Stimulated activated CD4-positive, alpha-beta T cell treated with anti-CD3 and anti-CD28 coated beads, TNF-alpha, amount 100 ng/mL, for 4 hours (primary cell): Measurements from ENCODE around the gene ABI3.

Experiments used
- DNase-seq, 3 experiments: peaks; one replicate each; pipeline ENCODE4 v3.0.0-alpha.2; 2020; ENCODE audit warnings: low read depth in 3 of 3

Gene ABI3

DNA sequence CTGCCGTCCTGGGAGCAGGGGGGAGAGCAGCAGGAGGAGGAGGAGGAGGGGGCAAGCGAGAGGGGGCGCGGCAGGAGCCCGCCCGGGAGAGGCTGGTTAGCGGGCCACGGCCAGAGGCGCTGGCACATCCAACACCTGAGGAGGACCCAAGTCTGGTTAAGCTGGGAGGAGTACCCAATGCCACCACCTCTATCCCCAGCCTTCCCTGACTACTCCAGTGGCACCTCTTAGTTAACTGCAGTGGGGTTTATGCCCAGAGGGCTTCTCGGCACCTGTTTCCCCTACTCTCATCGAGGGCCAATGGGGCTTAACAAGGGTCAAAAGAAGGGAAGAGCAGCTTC lies 14.5 kb downstream of the ABI3 start:
- DNase-seq: no peak

DNA sequence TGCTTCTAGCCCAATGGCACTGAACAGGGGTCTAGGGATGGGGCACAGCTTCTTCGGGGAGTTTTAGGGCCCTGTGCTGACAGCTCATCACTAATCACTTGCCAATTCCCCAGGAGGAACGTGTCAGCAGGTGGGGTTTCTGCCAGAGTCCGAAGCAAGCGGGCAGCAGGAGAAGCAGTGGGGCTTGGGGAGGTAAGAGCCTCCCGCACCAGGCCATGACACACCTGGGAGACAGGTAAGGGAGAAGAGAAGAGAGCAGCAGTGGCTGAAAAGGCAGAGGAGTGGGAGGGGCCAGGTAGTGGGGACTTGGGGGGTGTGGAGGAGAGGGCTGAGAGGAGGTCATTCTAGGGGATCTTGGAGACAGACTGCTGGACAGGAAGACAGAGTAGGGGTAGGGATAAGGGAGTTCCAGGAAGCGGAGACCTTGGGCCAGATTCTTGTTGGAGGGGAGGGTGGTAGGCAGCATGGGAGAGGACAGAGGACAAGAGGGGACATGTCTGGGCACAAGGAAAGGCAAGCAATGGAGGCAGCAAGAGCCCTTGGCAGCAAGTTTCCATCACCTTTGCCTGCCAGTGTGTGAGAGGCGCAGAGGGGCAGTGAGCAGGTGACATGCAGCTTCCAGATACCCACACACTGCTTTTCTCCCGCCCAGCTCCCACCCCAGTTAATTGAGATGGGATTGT lies 15.2 kb downstream of the ABI3 start:
- no peak for DNase-seq

DNA sequence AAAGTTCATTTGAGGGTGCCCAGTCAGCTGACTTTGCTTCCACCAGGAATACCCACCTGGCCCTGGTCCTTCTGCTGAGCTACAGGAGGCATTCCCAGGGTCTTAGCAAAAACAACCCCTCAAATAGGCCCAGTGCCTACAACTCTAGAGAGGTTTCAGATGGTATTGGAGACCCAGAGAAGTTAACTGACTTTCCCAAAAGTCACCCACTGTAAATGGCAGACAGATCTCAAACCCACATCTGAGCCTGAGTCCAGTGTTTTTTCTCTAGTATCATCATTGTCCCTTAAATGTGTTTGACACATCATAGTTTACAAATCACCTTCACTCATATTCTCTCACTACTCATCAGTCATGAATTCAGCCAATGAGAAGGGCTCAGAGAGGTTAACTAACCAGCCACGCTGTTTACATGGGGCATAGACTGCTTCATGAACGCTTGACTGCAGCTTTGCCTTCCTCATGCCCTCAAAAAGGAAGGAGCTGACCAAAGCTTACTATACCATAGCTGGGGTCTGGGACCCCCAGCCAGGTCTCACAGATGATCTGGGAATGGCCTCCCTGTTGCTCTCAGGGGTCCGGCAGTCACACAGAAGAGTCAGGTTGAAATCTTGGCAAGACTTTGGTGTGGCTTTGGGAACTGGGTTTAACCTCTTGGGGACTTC lies 16.4 kb downstream of the ABI3 start:
- DNase-seq: no peak

- peak; percentile 62 to 63 (median 63) for DNase-seq
Observed at GRCh38 chr17:49227436-49228261, 17.1 kb downstream of the ABI3 start.

DNA sequence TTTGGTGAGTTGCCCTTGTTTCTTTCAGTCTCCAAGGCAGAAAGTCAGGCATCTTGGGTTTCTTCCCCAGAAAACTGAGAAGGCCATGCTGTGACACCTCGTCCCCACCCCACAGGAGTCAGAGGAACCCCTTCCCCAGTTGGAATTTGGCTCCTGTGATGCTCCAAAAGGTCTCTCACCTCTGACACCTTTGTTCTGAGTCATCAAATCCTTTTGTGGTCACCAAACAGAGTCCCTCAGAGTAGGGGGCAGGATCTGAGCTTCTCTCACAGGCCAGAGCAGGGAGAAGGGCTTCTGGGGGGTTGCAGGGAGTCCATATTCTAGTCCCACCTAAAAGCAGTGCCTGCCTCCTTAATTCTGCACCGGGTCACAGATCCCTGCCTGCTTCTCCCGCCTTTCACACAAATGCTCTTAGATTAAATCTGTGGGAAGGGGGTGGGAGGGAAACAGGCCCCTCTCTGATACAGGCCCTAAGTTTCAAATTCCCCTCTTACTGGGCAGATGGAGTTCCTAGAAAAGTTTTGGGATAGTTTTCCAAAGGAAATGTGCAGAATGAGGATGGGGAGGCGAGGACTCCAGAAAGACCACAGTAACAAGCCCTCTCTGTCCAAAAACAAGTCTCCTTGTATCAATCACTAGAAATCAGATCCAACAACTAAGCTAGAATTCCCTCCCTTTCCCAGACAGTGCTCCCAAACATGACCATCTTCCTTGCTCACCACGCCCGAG lies 18.7 kb downstream of the ABI3 start:
- no peak for DNase-seq

- no peak for DNase-seq
Observed at GRCh38 chr17:49229805-49230600, 19.5 kb downstream of the ABI3 start.

DNA sequence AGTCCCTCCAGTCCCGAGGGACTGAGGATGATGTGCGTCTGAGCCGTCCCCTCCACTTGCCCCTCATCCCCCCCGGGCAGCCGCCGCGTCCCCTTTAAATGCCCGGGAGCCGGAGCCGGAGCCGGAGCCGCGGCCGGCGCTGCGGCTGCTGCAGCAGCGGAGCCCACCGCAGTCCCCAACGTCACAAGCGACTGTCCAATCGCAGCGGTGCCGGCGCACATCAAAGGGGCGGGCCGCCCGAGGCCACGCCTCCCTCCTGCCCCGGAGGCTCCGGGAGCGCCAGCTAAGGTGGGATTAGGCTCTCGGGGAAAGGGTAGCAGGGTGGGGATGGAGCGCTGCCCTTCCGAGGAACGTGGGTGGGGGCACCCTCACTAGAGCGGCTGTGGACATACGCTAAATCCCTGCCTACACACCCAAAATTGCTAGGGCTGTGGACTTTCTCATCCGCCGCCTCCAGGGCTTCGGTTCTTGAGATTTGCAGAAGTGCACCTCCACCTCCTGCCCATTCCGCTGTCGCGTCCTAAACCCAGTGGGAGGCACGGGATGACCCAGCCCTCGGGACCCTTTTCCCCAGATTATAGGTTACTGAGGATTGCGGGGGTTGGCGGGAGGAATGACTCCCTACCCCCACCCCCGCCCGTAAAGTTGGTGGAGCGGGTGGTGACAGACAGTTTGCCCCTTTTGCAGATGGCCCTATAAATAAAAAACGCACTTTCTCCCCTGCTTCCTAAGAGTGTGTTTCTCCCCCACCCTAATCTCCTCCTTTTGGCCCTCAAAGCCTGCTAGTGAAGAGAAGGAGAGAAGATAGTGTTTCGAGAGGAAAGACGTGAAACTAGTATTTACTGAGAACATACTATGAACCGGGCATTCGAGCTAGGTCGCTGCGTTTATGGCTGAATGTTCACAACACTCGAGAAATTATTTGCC lies 20.4 kb downstream of the ABI3 start, which contains the start of gene PHOSPHO1:
Gene PHOSPHO1 (minus strand): TSS at position 152 of the 927 bp plus-strand sequence. CDS start 4,096 bp downstream, outside the sequence.
- DNase-seq: peak; percentile 69 to 73 (median 72)

DNA sequence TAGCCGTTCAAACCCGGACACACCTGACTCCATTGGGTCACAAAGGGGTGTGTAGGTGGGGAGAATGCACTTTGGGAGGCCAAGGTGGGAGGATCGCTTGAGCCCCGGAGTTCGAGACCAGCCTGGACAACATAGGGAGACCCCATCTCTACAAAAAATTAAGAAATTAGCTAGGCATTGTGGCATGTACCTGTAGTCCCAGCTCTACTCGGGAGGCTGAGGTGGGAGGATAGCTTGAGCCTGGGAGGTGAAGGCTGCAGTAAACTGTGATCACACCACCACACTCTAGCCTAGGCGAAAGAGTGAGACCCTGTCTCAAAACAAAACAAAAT lies 21.0 kb downstream of the ABI3 start:
- DNase-seq: no peak

DNA sequence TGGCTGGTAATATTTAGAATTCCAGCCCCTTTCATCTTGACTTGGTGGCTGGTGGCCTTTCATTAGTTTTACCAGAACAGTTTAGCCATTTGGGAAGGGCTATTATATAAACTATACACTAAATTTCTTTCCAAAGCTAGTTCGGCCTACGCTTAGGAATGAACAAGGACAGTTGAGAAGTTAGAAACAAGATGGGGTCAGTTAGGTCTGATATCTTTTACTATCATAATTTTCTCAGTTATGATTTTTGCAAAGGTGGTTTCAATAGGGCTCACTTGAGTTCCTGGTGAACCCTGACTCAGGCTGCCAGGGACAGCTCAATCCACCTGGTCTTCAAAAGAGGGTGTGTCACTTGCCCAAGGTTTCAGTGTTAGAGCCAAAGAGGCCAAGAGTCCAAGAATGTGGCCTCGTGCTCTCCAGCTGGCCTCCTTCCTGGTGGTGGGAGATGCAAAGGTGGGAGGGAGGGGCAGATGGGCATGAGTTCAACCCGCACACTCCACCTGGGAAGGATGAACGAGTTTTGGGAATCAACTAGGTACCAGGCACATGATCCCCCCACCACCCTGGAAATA lies 24.1 kb downstream of the ABI3 start:
- no peak for DNase-seq

DNA sequence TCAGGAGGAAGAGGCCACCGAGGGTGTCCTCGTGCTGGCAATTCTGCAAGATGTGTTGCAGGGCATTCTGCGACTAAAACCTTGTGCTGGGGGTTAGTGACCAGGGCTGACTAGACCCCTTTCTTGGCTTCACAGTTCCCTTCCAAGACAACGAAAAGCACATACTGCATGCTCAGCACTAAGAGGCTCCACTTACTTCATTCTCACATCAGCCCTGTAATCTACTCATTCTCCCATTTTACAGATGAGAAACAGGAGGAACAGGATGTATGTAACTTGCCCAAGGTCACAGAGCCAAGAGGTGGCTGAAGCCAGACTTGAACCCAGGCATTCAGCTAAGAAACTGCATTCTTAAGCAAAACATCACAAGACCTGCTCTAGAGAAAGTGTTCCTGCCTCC lies 25.4 kb downstream of the ABI3 start:
- DNase-seq: no peak

DNA sequence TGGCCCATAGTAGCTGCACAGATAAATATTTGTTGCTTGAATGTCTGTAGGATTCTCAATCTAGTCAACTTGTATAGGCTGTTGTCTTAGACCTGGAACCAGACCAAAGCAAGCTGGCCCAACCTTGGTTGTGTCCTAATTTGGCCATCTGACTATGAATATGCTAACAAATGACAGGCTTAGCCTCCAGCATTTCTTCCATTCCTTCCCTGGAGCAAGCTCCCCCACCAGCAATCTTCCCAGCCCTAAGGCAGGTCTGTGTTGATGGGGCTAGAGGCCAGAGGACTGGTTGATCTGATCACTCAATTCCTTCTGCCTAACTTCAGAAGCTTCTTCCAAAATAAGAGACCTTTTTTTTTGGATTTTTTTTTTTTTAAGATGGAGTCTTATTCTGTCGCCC lies 29.5 kb downstream of the ABI3 start:
- DNase-seq: no peak

DNA sequence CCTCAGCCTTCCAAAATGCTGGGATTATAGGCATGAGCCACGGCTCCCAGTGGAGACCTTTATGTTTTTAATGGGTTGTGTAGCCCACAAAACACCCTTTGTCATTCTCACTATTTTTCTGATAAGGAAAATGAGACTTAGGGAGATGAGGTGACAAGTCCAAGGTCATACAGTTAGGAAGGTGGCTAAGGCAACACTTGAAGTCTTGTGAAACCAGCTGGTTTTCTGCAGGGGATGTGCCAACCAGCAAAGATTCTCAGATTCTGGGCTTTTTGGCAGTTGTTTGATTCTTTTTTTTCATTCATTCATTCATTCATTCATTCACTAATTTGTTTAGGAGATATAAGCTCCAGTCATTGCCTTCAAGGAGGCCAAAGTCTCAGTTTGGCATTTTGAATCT lies 30.1 kb downstream of the ABI3 start:
- DNase-seq: no peak

DNA sequence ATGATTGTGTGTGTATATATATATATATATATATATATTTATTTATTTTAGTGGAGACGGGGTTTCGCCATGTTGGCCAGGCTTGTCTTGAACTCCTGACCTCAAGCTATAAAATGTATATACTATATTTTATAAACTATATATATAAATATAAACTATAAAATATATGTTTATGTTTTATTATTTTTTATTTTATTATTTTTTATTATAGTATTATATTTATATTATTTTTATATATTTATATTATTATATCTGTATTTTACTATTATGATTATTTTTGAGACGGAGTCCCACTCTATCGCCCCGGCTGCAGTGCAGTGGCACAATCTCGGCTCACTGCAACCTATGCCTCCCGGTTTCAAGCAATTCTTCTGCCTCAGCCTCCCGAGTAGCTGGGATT lies 30.5 kb downstream of the ABI3 start:
- no peak for DNase-seq

DNA sequence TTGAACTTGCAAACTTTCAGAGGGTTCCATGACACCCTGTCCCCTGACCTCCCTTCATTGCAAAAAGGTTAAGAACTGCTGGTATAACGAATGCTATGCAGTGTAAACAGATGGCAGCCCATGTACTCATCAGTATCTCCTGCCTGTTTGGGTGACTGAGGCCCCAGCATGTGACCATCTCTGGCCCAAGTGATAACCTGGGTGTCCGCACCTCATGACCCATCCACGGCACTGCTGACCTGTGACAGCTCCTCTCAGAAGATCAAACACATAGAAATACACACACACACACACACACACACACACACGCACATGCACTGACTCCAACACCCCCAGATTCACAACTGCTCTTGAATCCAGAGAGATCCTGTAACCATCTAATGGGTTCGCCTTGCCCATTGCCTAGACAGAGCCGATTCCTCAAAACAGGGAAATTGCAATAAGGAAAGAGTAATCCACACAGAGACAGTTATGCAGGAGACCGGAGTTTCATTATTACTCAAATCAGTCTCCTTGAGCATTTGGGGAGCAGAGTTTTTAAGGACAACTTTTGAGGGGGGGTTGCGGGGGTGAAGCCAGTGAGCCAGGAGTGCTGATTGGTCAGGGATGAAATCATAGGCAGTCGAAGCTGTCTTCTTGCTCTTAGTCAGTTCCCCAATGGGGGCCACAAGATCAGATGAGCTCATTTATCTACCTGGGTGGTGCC lies 31.3 kb downstream of the ABI3 start:
- no peak for DNase-seq

DNA sequence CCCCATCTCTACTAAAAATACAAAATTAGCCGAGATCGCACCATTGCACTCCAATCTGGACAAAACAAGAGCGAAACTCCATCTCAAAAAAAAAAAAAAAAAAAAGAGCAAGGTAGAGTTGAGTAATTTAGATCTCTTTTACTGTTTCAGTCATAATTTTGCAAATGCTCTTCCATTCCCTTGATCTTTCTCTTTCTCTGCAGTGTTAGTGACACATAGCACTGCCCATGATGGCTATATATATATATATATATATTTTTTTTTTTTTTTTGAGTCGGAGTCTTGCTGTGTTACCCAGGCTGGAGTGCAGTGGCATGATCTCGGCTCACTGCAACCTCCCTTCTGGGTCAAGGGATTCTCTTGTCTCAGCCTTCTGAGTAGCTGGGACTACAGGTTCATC lies 32.3 kb downstream of the ABI3 start:
- DNase-seq: no peak

DNA sequence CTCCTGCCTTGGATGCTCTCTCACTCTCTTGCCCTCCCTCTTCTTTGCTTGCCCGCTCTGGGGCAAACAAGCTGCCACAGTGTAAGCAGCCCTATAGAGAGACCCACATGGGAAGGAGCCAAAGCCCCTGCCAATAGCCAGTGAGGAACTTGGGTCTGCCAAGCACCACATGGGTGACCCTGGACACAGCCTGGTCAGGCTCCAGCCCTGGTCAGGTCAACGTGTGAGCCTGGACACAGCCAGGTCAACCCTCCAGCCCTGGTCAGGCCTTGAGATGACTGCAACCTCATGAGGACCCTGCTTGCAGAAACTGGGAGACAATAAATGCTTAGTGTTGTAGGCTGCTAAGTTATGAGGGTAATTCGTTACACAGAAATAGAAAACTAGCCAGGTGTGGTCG lies 34.3 kb downstream of the ABI3 start:
- no peak for DNase-seq

GRCh38 chr17:49247944-49248343 lies 37.4 kb downstream of the ABI3 start:
- DNase-seq: no peak

- no peak for DNase-seq
Observed at GRCh38 chr17:49249292-49249794, 38.8 kb downstream of the ABI3 start.

DNA sequence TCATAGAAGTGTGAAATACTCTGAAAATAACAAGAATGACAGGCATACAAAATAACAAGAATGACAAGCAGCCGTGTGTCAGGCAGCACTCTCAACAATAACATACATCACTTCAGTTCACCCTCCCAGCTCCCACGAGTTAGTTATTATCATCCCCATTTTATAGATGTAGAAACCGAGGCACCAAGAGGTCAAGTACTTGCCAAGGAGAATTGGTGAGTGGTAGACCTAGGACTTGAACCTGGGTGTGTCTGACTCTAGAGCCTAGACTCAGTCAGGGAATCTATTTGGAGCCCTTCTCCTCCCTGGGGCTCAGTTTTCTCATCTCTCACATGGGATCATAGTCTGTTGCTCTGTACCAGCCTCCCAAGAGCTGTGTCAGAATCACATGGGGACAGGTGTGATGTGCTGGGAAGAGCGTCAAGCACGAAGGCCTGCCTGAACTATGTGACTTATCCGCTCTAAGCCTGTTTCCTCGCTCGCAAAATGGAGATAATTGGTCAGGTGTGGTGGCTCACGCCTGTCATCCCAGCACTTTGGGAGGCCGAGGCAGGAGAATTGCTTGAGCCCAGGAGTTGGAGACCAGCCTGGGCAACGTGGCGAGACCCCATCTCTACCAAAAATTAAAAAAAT lies 39.5 kb downstream of the ABI3 start:
- no peak for DNase-seq
